ENCODE results near the gene COPA.

Gene COPA

DNA sequence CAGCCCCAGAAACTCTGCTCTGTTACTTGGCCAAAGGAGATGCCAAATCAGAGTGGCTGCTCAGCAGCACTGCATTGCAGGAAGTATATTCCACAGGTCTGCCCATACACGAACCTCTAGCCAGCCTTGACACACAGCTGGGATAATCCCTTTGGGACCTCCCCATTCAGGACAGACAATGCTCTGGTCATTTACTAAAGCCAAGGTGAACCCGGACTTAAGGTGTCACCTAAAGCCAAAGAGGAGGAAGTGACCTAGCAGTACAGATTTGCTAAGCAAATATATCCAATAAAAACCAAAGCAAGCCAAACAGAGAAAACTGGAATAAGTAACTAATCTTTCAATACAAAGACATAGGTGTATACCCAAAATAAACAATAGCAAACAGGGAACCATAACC is 27.7 kb downstream of the COPA start:
- Histone ChIP-seq H3K27me3 (ENCODE audit: insufficient read depth, low read length, poor library complexity, severe bottlenecking) (no peaks in the 10 kb centered on the region), H3K9me3 (ENCODE audit: insufficient read depth, low read depth, low read length) (peaks cover 3% of the 10 kb centered on the region; the same call in 1 of the 2 replicates)
- TF ChIP-seq CTCF (conservative IDR thresholded peaks at IDR 0.05; ENCODE audit: low read length) (no peak), EZH2phosphoT487 (IDR thresholded peaks at IDR 0.05; ENCODE audit: borderline replicate concordance) (no peak)

DNA sequence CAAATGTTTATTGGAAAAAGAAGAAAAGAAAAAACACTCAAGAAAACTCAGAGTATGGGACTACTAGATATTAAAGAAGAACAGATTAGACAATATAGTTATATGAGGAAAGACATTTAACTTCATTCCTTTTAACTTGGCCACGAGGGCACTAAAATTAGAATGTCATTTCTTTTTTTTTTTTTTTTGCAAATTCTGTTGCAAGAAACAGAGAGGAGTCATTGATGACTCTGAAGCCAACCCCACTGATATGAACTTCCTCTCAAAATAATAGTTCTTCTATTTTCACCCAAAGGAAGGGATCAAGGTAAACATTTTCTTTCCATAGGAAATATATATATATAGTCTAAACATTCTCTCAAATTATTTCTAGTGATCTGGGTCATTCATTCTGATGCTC is 33.5 kb downstream of the COPA start:
- no peak overlapping the region for H3K9ac ChIP-seq (ENCODE audit: low read depth, low read length, poor library complexity, severe bottlenecking)
- H3K4me2 ChIP-seq (ENCODE audit: low read depth, low read length, poor library complexity, severe bottlenecking) = no peak overlapping the region
- H3K4me3 ChIP-seq (ENCODE audit: low read length, poor library complexity, severe bottlenecking) = no peak overlapping the region
- TF ChIP-seq CTCF (conservative IDR thresholded peaks at IDR 0.05; ENCODE audit: low read length) (no peak), EZH2phosphoT487 (IDR thresholded peaks at IDR 0.05; ENCODE audit: borderline replicate concordance) (no peak)
- H3K27me3 ChIP-seq (ENCODE audit: insufficient read depth, low read length, poor library complexity, severe bottlenecking) = no peaks in the 10 kb centered on the region
- no peak overlapping the region for H2AFZ ChIP-seq (ENCODE audit: low read length)
- H4K20me1 ChIP-seq (ENCODE audit: insufficient read depth, low read length, poor library complexity, severe bottlenecking) = no peaks in the 10 kb centered on the region
- H3K79me2 ChIP-seq (ENCODE audit: insufficient read depth, low read length) = no peaks in the 10 kb centered on the region
- H3K36me3 ChIP-seq (ENCODE audit: insufficient read depth, low read length) = peaks cover 93% of the 10 kb centered on the region; the same call in 1 of the 2 replicates
- H3F3A ChIP-seq (ENCODE audit: low read depth) = no peaks in the 10 kb centered on the region
- no peaks in the 10 kb centered on the region for H3K9me3 ChIP-seq (ENCODE audit: insufficient read depth, low read depth, low read length)
- H3K4me1 ChIP-seq (ENCODE audit: insufficient read depth, low read length, poor library complexity, severe bottlenecking) = no peaks in the 10 kb centered on the region
- no peaks in the 10 kb centered on the region for H3K9me2 ChIP-seq (replicated peaks; ENCODE audit: low read depth, low read length)

More for the DNA sequence above, 27.7 kb downstream of the COPA start:
- Histone ChIP-seq H3K79me2 (ENCODE audit: insufficient read depth, low read length) (peaks cover 22% of the 10 kb centered on the region; the same call in 1 of the 2 replicates), H3F3A (ENCODE audit: low read depth) (no peaks in the 10 kb centered on the region), H3K4me1 (ENCODE audit: insufficient read depth, low read length, poor library complexity, severe bottlenecking) (no peaks in the 10 kb centered on the region), H3K4me2 (ENCODE audit: low read depth, low read length, poor library complexity, severe bottlenecking) (no peak overlapping the region), H3K4me3 (ENCODE audit: low read length, poor library complexity, severe bottlenecking) (no peak overlapping the region), H3K36me3 (ENCODE audit: insufficient read depth, low read length) (peaks cover 84% of the 10 kb centered on the region), H2AFZ (ENCODE audit: low read length) (no peak overlapping the region), H3K9me2 (replicated peaks; ENCODE audit: low read depth, low read length) (no peaks in the 10 kb centered on the region), H3K9ac (ENCODE audit: low read depth, low read length, poor library complexity, severe bottlenecking) (no peak overlapping the region), H4K20me1 (ENCODE audit: insufficient read depth, low read length, poor library complexity, severe bottlenecking) (no peaks in the 10 kb centered on the region)

DNA sequence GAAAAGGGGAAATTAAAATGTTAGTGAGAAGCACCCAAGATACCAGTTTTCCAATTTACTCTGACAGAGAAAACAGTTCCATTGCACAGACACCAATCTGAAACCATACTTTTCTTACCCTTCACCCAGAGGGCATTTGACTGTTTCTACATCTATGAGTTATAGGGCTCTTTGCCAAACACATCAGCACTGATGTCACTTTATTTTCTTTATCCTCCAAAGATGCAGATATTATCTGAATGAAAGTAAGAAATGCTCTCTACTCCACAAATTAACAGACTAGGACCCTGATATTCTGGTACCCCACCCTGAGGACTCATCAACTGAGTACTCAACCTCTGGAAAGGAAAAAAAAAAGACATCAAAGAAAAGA is 33.9 kb downstream of the COPA start:
- Histone ChIP-seq H3K9me3 (ENCODE audit: insufficient read depth, low read depth, low read length) (no peaks in the 10 kb centered on the region), H3K4me1 (ENCODE audit: insufficient read depth, low read length, poor library complexity, severe bottlenecking) (no peaks in the 10 kb centered on the region), H4K20me1 (ENCODE audit: insufficient read depth, low read length, poor library complexity, severe bottlenecking) (no peaks in the 10 kb centered on the region), H3K4me3 (ENCODE audit: low read length, poor library complexity, severe bottlenecking) (no peak overlapping the region), H3F3A (ENCODE audit: low read depth) (no peaks in the 10 kb centered on the region), H3K9ac (ENCODE audit: low read depth, low read length, poor library complexity, severe bottlenecking) (no peak overlapping the region), H3K79me2 (ENCODE audit: insufficient read depth, low read length) (no peaks in the 10 kb centered on the region), H3K9me2 (replicated peaks; ENCODE audit: low read depth, low read length) (no peaks in the 10 kb centered on the region), H3K27me3 (ENCODE audit: insufficient read depth, low read length, poor library complexity, severe bottlenecking) (no peaks in the 10 kb centered on the region), H2AFZ (ENCODE audit: low read length) (no peak overlapping the region), H3K36me3 (ENCODE audit: insufficient read depth, low read length) (peaks cover 93% of the 10 kb centered on the region; the same call in 1 of the 2 replicates), H3K4me2 (ENCODE audit: low read depth, low read length, poor library complexity, severe bottlenecking) (no peak overlapping the region)
- TF ChIP-seq CTCF (conservative IDR thresholded peaks at IDR 0.05; ENCODE audit: low read length) = no peak
- TF ChIP-seq EZH2phosphoT487 (IDR thresholded peaks at IDR 0.05; ENCODE audit: borderline replicate concordance) = no peak
